ENCODE data around the gene PRKCB. TPM values are rescaled to one million over a fixed set of nuclear protein-coding genes. Genes with fewer than 3 reads are reported as not detected.

The PRKCB gene
- total RNA-seq, 4 donors from 2014 or later: 2.0 to 8.6 (median 4.0) TPM

GRCh38 chr16:24116046-24116776, 280.4 kb downstream of the PRKCB start:
- 83 to 89% methylated on average over 10 of the region's 10 CpGs for WGBS, 2 donors
- no peak overlapping the region for H3K27ac ChIP-seq
- no peak for TF ChIP-seq CTCF (IDR thresholded peaks at IDR 0.05)
- TF ChIP-seq POLR2A (IDR thresholded peaks at IDR 0.05): no peak
- intact Hi-C loops (cut with DNase I): no loop called here
- H3K4me1 ChIP-seq: no peaks in the 10 kb centered on the region
- DNase-seq: no peak
- no peak overlapping the region for H3K4me3 ChIP-seq (replicated peaks in 1 of 3)
- H3K36me3 ChIP-seq: no peaks in the 10 kb centered on the region
- no peaks in the 10 kb centered on the region for H3K9me3 ChIP-seq
- H3K27me3 ChIP-seq: no peaks in the 10 kb centered on the region

- no peak for DNase-seq
- H3K36me3 ChIP-seq: no peaks in the 10 kb centered on the region
- intact Hi-C loops (cut with DNase I): no loop called here
- no peak overlapping the region for H3K27ac ChIP-seq
- H3K4me3 ChIP-seq (replicated peaks in 1 of 3): no peak overlapping the region
- H3K4me1 ChIP-seq: no peaks in the 10 kb centered on the region
- no peaks in the 10 kb centered on the region for H3K27me3 ChIP-seq
- H3K9me3 ChIP-seq: no peaks in the 10 kb centered on the region
- WGBS, 2 donors: 68 to 73% methylated on average over 9 of the region's 9 CpGs
- TF ChIP-seq POLR2A (IDR thresholded peaks at IDR 0.05): no peak
- TF ChIP-seq CTCF (IDR thresholded peaks at IDR 0.05): no peak
Measured at GRCh38 chr16:24116989-24117388, 281.2 kb downstream of the PRKCB start.

GRCh38 chr16:24117680-24118079, 281.9 kb downstream of the PRKCB start:
- TF ChIP-seq POLR2A (IDR thresholded peaks at IDR 0.05) (no peak), CTCF (IDR thresholded peaks at IDR 0.05) (no peak)
- H3K36me3 ChIP-seq: no peaks in the 10 kb centered on the region
- WGBS, 2 donors: 81 to 82% methylated on average over 8 of the region's 8 CpGs
- no peak overlapping the region for H3K27ac ChIP-seq
- H3K4me1 ChIP-seq: no peaks in the 10 kb centered on the region
- intact Hi-C loops (cut with DNase I): no loop called here
- H3K4me3 ChIP-seq (replicated peaks in 1 of 3): no peak overlapping the region
- H3K27me3 ChIP-seq: no peaks in the 10 kb centered on the region
- no peaks in the 10 kb centered on the region for H3K9me3 ChIP-seq
- no peak for DNase-seq

- H3K36me3 ChIP-seq: no peaks in the 10 kb centered on the region
- no peaks in the 10 kb centered on the region for H3K9me3 ChIP-seq
- 66 to 76% methylated on average over 7 of the region's 7 CpGs for WGBS, 2 donors
- H3K27me3 ChIP-seq: no peaks in the 10 kb centered on the region
- no peak for TF ChIP-seq CTCF (IDR thresholded peaks at IDR 0.05)
- no peak for TF ChIP-seq POLR2A (IDR thresholded peaks at IDR 0.05)
- no peak overlapping the region for H3K4me3 ChIP-seq (replicated peaks in 1 of 3)
- no peak for DNase-seq
- intact Hi-C loops (cut with DNase I): no loop called here
- no peaks in the 10 kb centered on the region for H3K4me1 ChIP-seq
- no peak overlapping the region for H3K27ac ChIP-seq
Measured at GRCh38 chr16:24118126-24118821, 282.5 kb downstream of the PRKCB start.

- Histone ChIP-seq H3K27ac (no peak overlapping the region), H3K4me1 (no peaks in the 10 kb centered on the region), H3K36me3 (no peaks in the 10 kb centered on the region), H3K27me3 (no peaks in the 10 kb centered on the region), H3K4me3 (replicated peaks in 1 of 3) (no peak overlapping the region), H3K9me3 (no peaks in the 10 kb centered on the region)
- TF ChIP-seq POLR2A (IDR thresholded peaks at IDR 0.05): no peak
- TF ChIP-seq CTCF (IDR thresholded peaks at IDR 0.05): no peak
- no peak for DNase-seq
- intact Hi-C loops (cut with DNase I): no loop called here
- 84 to 86% methylated on average over 6 of the region's 6 CpGs for WGBS, 2 donors
Measured at GRCh38 chr16:24119807-24120206, 284.0 kb downstream of the PRKCB start.

Measured in thyroid gland (tissue), 4 donors.